IMR-90 (cell line): ENCODE results near the gene ARPC2. TPM values are rescaled to one million over a fixed set of nuclear protein-coding genes. Genes with fewer than 3 reads are reported as not detected.

Experiments used
- ATAC-seq: fragments of 200-7000 bp; cut with Tn5 transposase; 2 replicates; pipeline ENCODE4 v1.9.1; 2020; ENCODE audit warnings: low read depth, mild to moderate bottlenecking, moderate library complexity
- BruUV-seq: library from RNA; stranded (reverse); fragments of 400-500 nt; replicated peaks from 2 replicates; lab custom pipeline; 2021; lab: Mats Ljungman, UMichigan
- CTCF ChIA-PET: fragments of 300-600 bp; formaldehyde crosslinking; extraction: SDS; loops from one replicate; lab custom pipeline; 2021; ENCODE audit warnings: antibody characterized with exemption; lab: Yijun Ruan, JAX
- POLR2A ChIA-PET: fragments of 300-600 bp; sonication (Branson Sonifier 250); formaldehyde crosslinking; loops from one replicate; lab custom pipeline; 2022; ENCODE audit warnings: antibody characterized with exemption; ENCODE audit not compliant: unreplicated experiment; lab: Charles Lee
- DNase-seq: peaks from one replicate; pipeline ENCODE4 v3.0.0; 2013
- H2AFZ ChIP-seq: replicated peaks from 2 replicates; pipeline ENCODE3; 2013; ENCODE audit warnings: low read length, mild to moderate bottlenecking; ENCODE audit not compliant: poor library complexity
- H2AK5ac ChIP-seq: 2 replicates; pipeline ENCODE4 v1.6.1; 2013; ENCODE audit warnings: low read depth, low read length, inconsistent platforms
- H2AK9ac ChIP-seq: replicated peaks from 2 replicates; pipeline ENCODE3; 2013; ENCODE audit warnings: mild to moderate bottlenecking, low read depth, low read length, moderate library complexity; ENCODE audit not compliant: poor library complexity
- H2BK120ac ChIP-seq: 2 replicates; pipeline ENCODE4 v1.6.1; 2013; ENCODE audit warnings: low read depth, low read length, inconsistent platforms
- H2BK15ac ChIP-seq: 3 replicates; pipeline ENCODE4 v1.6.1; 2013; ENCODE audit warnings: low read depth, low read length, inconsistent platforms
- H2BK20ac ChIP-seq: 2 replicates; pipeline ENCODE4 v1.6.1; 2013; ENCODE audit warnings: low read depth, mild to moderate bottlenecking, inconsistent platforms, low read length, moderate library complexity
- H2BK5ac ChIP-seq: 2 replicates; pipeline ENCODE4 v1.6.1; 2013; ENCODE audit warnings: mild to moderate bottlenecking, low read depth, low read length, inconsistent platforms; ENCODE audit not compliant: poor library complexity, severe bottlenecking
- H3K14ac ChIP-seq: replicated peaks from 2 replicates; pipeline ENCODE4 v1.6.1; 2013; ENCODE audit warnings: low read depth, low read length, inconsistent platforms
- H3K18ac ChIP-seq: 2 replicates; pipeline ENCODE4 v1.6.1; 2013; ENCODE audit warnings: low read depth, low read length, control low read depth
- H3K23ac ChIP-seq: 2 replicates; pipeline ENCODE4 v1.6.1; 2013; ENCODE audit warnings: low read depth, low read length, inconsistent platforms
- H3K27ac ChIP-seq: 2 replicates; pipeline ENCODE4 v1.5.1; 2013; ENCODE audit warnings: mild to moderate bottlenecking, control low read depth, low read length; ENCODE audit not compliant: insufficient read depth
- H3K27me3 ChIP-seq: 2 replicates; pipeline ENCODE4 v1.6.1; 2013; ENCODE audit warnings: low read length; ENCODE audit not compliant: control insufficient read depth, insufficient read depth
- H3K36me3 ChIP-seq: 2 replicates; pipeline ENCODE4 v1.6.1; 2013; ENCODE audit warnings: low read length, mixed read lengths; ENCODE audit not compliant: control insufficient read depth, insufficient read depth
- H3K4ac ChIP-seq: 2 replicates; pipeline ENCODE4 v1.6.1; 2013; ENCODE audit warnings: low read depth, low read length, inconsistent platforms
- H3K4me1 ChIP-seq: 2 replicates; pipeline ENCODE4 v1.6.1; 2013; ENCODE audit warnings: low read length, mixed read lengths; ENCODE audit not compliant: control insufficient read depth, insufficient read depth
- H3K4me2 ChIP-seq: 2 replicates; pipeline ENCODE4 v1.6.1; 2013; ENCODE audit warnings: low read depth, mild to moderate bottlenecking, control low read depth, low read length, moderate library complexity
- H3K4me3 ChIP-seq: 2 replicates; pipeline ENCODE4 v1.5.1; 2013; ENCODE audit warnings: low read depth, mild to moderate bottlenecking, control low read depth, low read length, moderate library complexity; ENCODE audit not compliant: insufficient read depth
- H3K56ac ChIP-seq: 2 replicates; pipeline ENCODE4 v1.6.1; 2013; ENCODE audit warnings: low read length, inconsistent platforms; ENCODE audit not compliant: insufficient read depth; ENCODE audit errors: extremely low read depth
- H3K79me1 ChIP-seq, 2 experiments: 2 replicates each; pipeline ENCODE4 v1.6.1; 2013; ENCODE audit warnings: low read length in 2 of 2, inconsistent platforms in 1 of 2, low read depth in 1 of 2
- H3K9ac ChIP-seq: 2 replicates; pipeline ENCODE4 v1.6.1; 2013; ENCODE audit warnings: low read depth, low read length, control low read depth
- H3K9me1 ChIP-seq: 2 replicates; pipeline ENCODE4 v1.6.1; 2013; ENCODE audit warnings: low read length, inconsistent platforms; ENCODE audit not compliant: insufficient read depth
- H3K9me3 ChIP-seq: 2 replicates; pipeline ENCODE4 v1.6.1; 2013; ENCODE audit warnings: low read length; ENCODE audit not compliant: control insufficient read depth, insufficient read depth
- H4K20me1 ChIP-seq: 2 replicates; pipeline ENCODE4 v1.6.1; 2013; ENCODE audit warnings: low read length, inconsistent platforms; ENCODE audit not compliant: insufficient read depth
- H4K5ac ChIP-seq: 2 replicates; pipeline ENCODE4 v1.6.1; 2013; ENCODE audit warnings: mild to moderate bottlenecking, low read depth, low read length, control low read depth
- H4K8ac ChIP-seq, 2 experiments: 2 replicates each; pipeline ENCODE4 v1.6.1; 2013; ENCODE audit warnings: low read depth in 2 of 2, low read length in 2 of 2, control low read depth in 1 of 2, inconsistent platforms in 1 of 2
- H4K91ac ChIP-seq: 2 replicates; pipeline ENCODE4 v1.6.1; 2013; ENCODE audit warnings: low read depth, low read length, inconsistent platforms; ENCODE audit not compliant: insufficient read depth
- CEBPB ChIP-seq: IDR thresholded peaks from 2 replicates; pipeline ENCODE4 v1.6.1; 2012; ENCODE audit warnings: low read depth, low read length, improper control_type of control experiment
- MAFK ChIP-seq: IDR thresholded peaks from 2 replicates; pipeline ENCODE4 v1.6.1; 2012; ENCODE audit warnings: low read depth, low read length, improper control_type of control experiment
- MAZ ChIP-seq: IDR thresholded peaks from 2 replicates; pipeline ENCODE4 v1.6.1; 2012; ENCODE audit warnings: low read depth, mild to moderate bottlenecking, low read length, improper control_type of control experiment, moderate library complexity, borderline replicate concordance
- MXI1 ChIP-seq: IDR thresholded peaks from 2 replicates; pipeline ENCODE4 v1.6.1; 2012; ENCODE audit warnings: low read depth, mild to moderate bottlenecking, low read length, moderate library complexity, borderline replicate concordance
- WGBS, 2 experiments: methylation state at CpG; one replicate each; pipeline versions ENCODE4 v1.1.5 to v1.1.7; 2013; ENCODE audit warnings: missing lambda C conversion rate in 2 of 2; ENCODE audit not compliant: insufficient read length in 1 of 2; ENCODE audit errors: extremely low coverage in 2 of 2; 5-methylcytosine and 5-hydroxymethylcytosine counted together
- dilution Hi-C: fragments of 300-500 bp; cut with HindIII; formaldehyde crosslinking; loops from one replicate; pipeline ENCODE4 v1.14.3; 2018; ENCODE audit warnings: low sequenced_read_pairs; ENCODE audit not compliant: unreplicated experiment
- in situ Hi-C: fragments of 300-500 bp; cut with MboI; formaldehyde crosslinking; loops from 3 replicates; pipeline ENCODE4 v1.14.3; 2019; ENCODE audit warnings: low sequenced_read_pairs, inconsistent platforms, mixed read lengths
- intact Hi-C: fragments of 100-400 bp; cut with micrococcal nuclease; formaldehyde crosslinking; loops from 2 replicates; pipeline ENCODE4 v1.10.0; 2022
- polyA plus RNA-seq, 3 experiments: library from polyadenylated mRNA; depleted of rRNA; stranded (reverse); fragments of >200 nt; gene quantifications; 2 replicates each; pipeline ENCODE4 v1.2.3, GENCODE V29; 2012; ENCODE audit warnings: low replicate concordance in 1 of 3
- total RNA-seq: library from RNA; depleted of rRNA; stranded (reverse); fragments of >200 nt; gene quantifications from 2 replicates; pipeline ENCODE4 v1.2.3, GENCODE V29; 2012

ARPC2 gene
- total and polyA plus RNA-seq, 2 of the 4 experiments (the other 2 are of a cell fraction) = 561 to 635 TPM

DNA sequence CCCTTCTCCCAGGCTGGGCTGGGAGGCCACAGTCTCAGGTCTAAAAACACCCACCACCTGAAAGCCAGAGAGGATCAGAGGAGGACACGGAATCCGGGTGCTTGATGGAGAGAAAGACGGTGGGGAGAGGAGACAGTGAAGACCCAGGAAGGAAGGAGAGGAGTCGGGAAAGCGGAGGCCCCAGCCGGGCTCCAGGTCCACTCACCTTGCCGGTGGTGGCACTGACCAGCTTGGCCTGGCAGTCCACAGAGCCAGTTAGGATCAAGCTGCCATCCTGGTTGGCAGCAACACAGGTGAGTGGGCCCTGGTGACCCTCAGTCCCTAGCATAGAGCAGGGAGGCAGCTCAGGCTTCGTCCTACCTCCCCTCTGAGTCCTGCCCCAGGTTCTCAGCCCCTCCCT is 48.6 kb downstream of the ARPC2 start:
- no TSS peak for BruUV-seq
- Histone ChIP-seq H3K4ac (no peak overlapping the region), H4K5ac (no peak overlapping the region), H4K91ac (no peak overlapping the region), H2AK9ac (no peak overlapping the region), H3K14ac (no peak overlapping the region), H2BK5ac (no peak overlapping the region), H3K18ac (no peak overlapping the region), H3K4me2 (no peak overlapping the region), H3K23ac (no peak overlapping the region), H3K4me3 (no peak overlapping the region), H3K36me3 (peaks cover 41% of the 10 kb centered on the region), H3K79me1 (peaks cover 13 to 18% of the 10 kb centered on the region in 2 experiments), H3K9me3 (no peaks in the 10 kb centered on the region), H3K4me1 (peaks cover 3% of the 10 kb centered on the region), H2BK15ac (no peak overlapping the region), H2BK20ac (no peak overlapping the region), H3K27ac (no peak overlapping the region), H3K9ac (no peak overlapping the region), H3K27me3 (no peaks in the 10 kb centered on the region), H2AFZ (no peak overlapping the region), H4K8ac (no peak overlapping the region), H2AK5ac (no peak overlapping the region), H2BK120ac (no peak overlapping the region), H3K56ac (no peak overlapping the region), H3K9me1 (0 out of 2 replicates have a peak, but pooled peaks cover 3% of the 10 kb centered on the region), H4K20me1 (peaks cover 9% of the 10 kb centered on the region; the same call in 1 of the 2 replicates)
- POLR2A ChIA-PET = no interaction called here
- in situ Hi-C loops (no loop called here), intact Hi-C loops (no loop called here), dilution Hi-C loops (no loop called here)
- no peak for ATAC-seq
- CTCF ChIA-PET = no interaction called here
- WGBS, 2 experiments = 90% methylated on average over 2 of the region's 8 CpGs; no CpG with 5 or more reads in 1 of the 2 experiments
- DNase-seq = no peak
- no peak for TF ChIP-seq CEBPB
- TF ChIP-seq MAZ = no peak
- TF ChIP-seq MXI1 = no peak
- TF ChIP-seq MAFK = no peak
